Spleen (tissue), 7 donors: ENCODE data around the gene PLXNA2.

Source experiments
- POLR2A ChIP-seq, 3 donors: fragments of 450-650 bp; IDR thresholded peaks; one replicate each; pipeline ENCODE4 v1.5.1; 2017; ENCODE audit warnings: antibody characterized with exemption in 3 of 3, mild to moderate bottlenecking in 1 of 3
- TF ChIP-seq, protein P1 (sequence below), 11 experiments: fragments of 200-600 bp in 7 of 11; fragments of 450-650 bp in 4 of 11; sonication (generic) in 4 of 11; IDR thresholded peaks in 8 of 11; conservative IDR thresholded peaks in 3 of 11; 1 replicate in 7 of 11; 2 replicates in 4 of 11; pipeline versions ENCODE4 v1.4.0 to v1.8.0; 2016 to 2021; ENCODE audit warnings: antibody characterized with exemption in 11 of 11, inconsistent platforms in 4 of 11, mild to moderate bottlenecking in 1 of 11
- donor health status: DM: no; HTN: no; CAD: no; lungs with moderate emphysema.
- donor health status: DM: no; HTN: no; CAD: no.
- donor health status: DM: no; HTN: no; CAD: no.

DNA sequence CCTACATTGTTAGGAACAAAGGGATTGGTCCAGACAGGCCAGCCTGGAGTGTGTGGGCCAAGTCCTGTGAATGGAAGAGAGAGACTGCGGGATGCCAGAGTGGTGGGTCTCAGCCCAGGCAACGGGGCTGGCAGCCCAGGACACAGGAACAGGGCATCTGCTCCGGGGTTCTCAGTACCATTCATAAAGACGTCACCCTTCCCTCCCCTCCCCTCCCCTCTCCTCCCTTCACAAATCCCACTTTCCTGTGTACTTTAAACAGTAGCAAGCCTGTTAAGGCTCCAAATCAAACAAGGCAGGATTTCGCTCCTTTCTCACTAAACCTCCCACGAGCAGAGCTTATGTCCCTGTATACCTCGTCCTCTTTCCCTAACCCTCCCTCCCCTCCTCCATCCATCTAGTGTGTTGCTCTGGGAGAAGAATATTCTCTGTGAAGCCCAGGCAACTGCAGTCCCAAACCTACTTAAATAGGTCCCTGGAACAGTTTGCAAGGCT, 4.2 kb upstream of the PLXNA2 start:
- TF ChIP-seq, protein P1, sequence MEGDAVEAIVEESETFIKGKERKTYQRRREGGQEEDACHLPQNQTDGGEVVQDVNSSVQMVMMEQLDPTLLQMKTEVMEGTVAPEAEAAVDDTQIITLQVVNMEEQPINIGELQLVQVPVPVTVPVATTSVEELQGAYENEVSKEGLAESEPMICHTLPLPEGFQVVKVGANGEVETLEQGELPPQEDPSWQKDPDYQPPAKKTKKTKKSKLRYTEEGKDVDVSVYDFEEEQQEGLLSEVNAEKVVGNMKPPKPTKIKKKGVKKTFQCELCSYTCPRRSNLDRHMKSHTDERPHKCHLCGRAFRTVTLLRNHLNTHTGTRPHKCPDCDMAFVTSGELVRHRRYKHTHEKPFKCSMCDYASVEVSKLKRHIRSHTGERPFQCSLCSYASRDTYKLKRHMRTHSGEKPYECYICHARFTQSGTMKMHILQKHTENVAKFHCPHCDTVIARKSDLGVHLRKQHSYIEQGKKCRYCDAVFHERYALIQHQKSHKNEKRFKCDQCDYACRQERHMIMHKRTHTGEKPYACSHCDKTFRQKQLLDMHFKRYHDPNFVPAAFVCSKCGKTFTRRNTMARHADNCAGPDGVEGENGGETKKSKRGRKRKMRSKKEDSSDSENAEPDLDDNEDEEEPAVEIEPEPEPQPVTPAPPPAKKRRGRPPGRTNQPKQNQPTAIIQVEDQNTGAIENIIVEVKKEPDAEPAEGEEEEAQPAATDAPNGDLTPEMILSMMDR (IDR thresholded peaks at IDR 0.05 in 8 of 11, conservative IDR thresholded peaks at IDR 0.05 in 3 of 11), result no peak
- TF ChIP-seq POLR2A (IDR thresholded peaks at IDR 0.05), result no peak
